Psoas muscle (tissue), 8 donors: ENCODE measurements around the gene STAP2. TPM values are rescaled to one million over a fixed set of nuclear protein-coding genes. Genes with fewer than 3 reads are reported as not detected.

Experiments used
- ATAC-seq, 4 donors: fragments of 200-7000 bp; cut with Tn5 transposase; one replicate each; pipeline ENCODE4 v1.9.1; 2020; ENCODE audit warnings: moderate library complexity in 3 of 4, mild to moderate bottlenecking in 2 of 4
- DNase-seq, 2 donors: peaks; one replicate each; pipeline ENCODE4 v3.0.0-alpha.2; 2020
- H3K27ac ChIP-seq: fragments of 200-600 bp; one replicate; pipeline ENCODE4 v1.8.0; 2022
- H3K27me3 ChIP-seq, 3 donors: fragments of 200-600 bp in 1 of 3; one replicate each; pipeline versions ENCODE4 v1.6.1 to v1.8.0; 2013 to 2022; ENCODE audit warnings: low read length in 2 of 3, mild to moderate bottlenecking in 2 of 3, moderate library complexity in 1 of 3; ENCODE audit not compliant: insufficient read depth in 3 of 3
- H3K36me3 ChIP-seq, 2 donors: fragments of 200-600 bp in 1 of 2; one replicate each; pipeline versions ENCODE4 v1.6.1 to v1.8.0; 2013 to 2022; ENCODE audit warnings: low read depth in 1 of 2, mild to moderate bottlenecking in 1 of 2, moderate library complexity in 1 of 2; ENCODE audit not compliant: insufficient read depth in 1 of 2
- H3K4me1 ChIP-seq: fragments of 200-600 bp; one replicate; pipeline ENCODE4 v1.8.0; 2022
- H3K4me3 ChIP-seq: fragments of 200-600 bp; one replicate; pipeline ENCODE4 v1.8.0; 2022; ENCODE audit warnings: mild to moderate bottlenecking
- H3K9me3 ChIP-seq: fragments of 200-600 bp; one replicate; pipeline ENCODE4 v1.8.0; 2022
- CTCF ChIP-seq: fragments of 200-600 bp; IDR thresholded peaks from one replicate; pipeline ENCODE4 v1.8.0; 2022; ENCODE audit warnings: antibody characterized with exemption
- WGBS, 3 donors: extraction: QIAGEN DNeasy Blood & Tissue Kit; methylation state at CpG; one replicate each; pipeline versions ENCODE4 v1.1.6 to v1.1.7; 2013; 5-methylcytosine and 5-hydroxymethylcytosine counted together
- intact Hi-C, 2 donors: fragments of 100-400 bp; cut with DNase I; formaldehyde crosslinking; loops; one replicate each; pipeline versions ENCODE4 v1.11.0 to v1.14.2; 2022
- polyA plus RNA-seq, 3 donors: library from polyadenylated mRNA; stranded (reverse); fragments of 200-250 nt; gene quantifications; one replicate each; pipeline ENCODE4 v1.2.3, GENCODE V29; 2013
- total RNA-seq, 4 donors: library from RNA; stranded (reverse); fragmentation: NEBNext Ultra II Directional in 2 of 4; extraction: Animal tissue kit (Norgen Biotek cat#: 25700) in 2 of 4; gene quantifications; one replicate each; pipeline versions ENCODE4 v1.2.1 to v1.2.4, GENCODE V29; 2021 to 2023
- donor health status: healthy with polysubstance abuse.
- donor health status: DM: no; HTN: no; CAD: no; lungs with moderate emphysema.
- donor health status: Bipolar disorder and iron deficiency.
- donor health status: healthy.
- donor health status: DM: yes; HTN: yes; CAD: no.
- donor health status: DM: no; HTN: no; CAD: no.
- donor health status: DM: no; HTN: no; CAD: no.
- donor health status: DM: yes; HTN: yes; CAD: no.

The STAP2 gene
- total and polyA plus RNA-seq, 7 donors = 0.31 to 3.7 (median 0.66) TPM

- WGBS, 3 donors = 70 to 78% (median 74%) methylated on average over 10 of the region's 10 CpGs
- Histone ChIP-seq H3K27me3 (no peaks in the 10 kb centered on the region), H3K27ac (no peak overlapping the region), H3K4me1 (peaks cover 50% of the 10 kb centered on the region), H3K36me3 (peaks cover 0 to 40% of the 10 kb centered on the region in 2 donors), H3K4me3 (no peak overlapping the region), H3K9me3 (no peaks in the 10 kb centered on the region)
- ATAC-seq (no peak), DNase-seq (no peak)
- TF ChIP-seq CTCF = no peak
- intact Hi-C loops = no loop called here
Observed at GRCh38 chr19:4367336-4367723, 28.7 kb upstream of the STAP2 start.

GRCh38 chr19:4366666-4367335 lies 28.2 kb upstream of the STAP2 start:
- Histone ChIP-seq H3K27me3 (no peaks in the 10 kb centered on the region), H3K36me3 (peaks cover 3 to 45% of the 10 kb centered on the region in 2 donors), H3K4me1 (peaks cover 45% of the 10 kb centered on the region), H3K4me3 (no peak overlapping the region), H3K9me3 (no peaks in the 10 kb centered on the region), H3K27ac (no peak overlapping the region)
- WGBS, 3 donors = 77 to 84% (median 79%) methylated on average over 16 of the region's 16 CpGs
- no peak for TF ChIP-seq CTCF
- ATAC-seq = no peak
- intact Hi-C loops = no loop called here
- no peak for DNase-seq

- H3K27me3 ChIP-seq = no peaks in the 10 kb centered on the region
- H3K9me3 ChIP-seq = no peaks in the 10 kb centered on the region
- H3K27ac ChIP-seq = no peak overlapping the region
- peaks cover 37% of the 10 kb centered on the region for H3K4me1 ChIP-seq
- DNase-seq = no peak
- WGBS, 3 donors = 91 to 94% (median 91%) methylated on average over 17 to 19 of the region's 19 CpGs
- ATAC-seq = no peak
- no peak for TF ChIP-seq CTCF
- peaks cover 3 to 53% of the 10 kb centered on the region in 2 donors for H3K36me3 ChIP-seq
- intact Hi-C loops = no loop called here
- H3K4me3 ChIP-seq = no peak overlapping the region
Observed at GRCh38 chr19:4365791-4366665, 27.4 kb upstream of the STAP2 start.

- Histone ChIP-seq H3K27me3 (no peaks in the 10 kb centered on the region), H3K4me3 (no peak overlapping the region), H3K4me1 (peaks cover 30% of the 10 kb centered on the region), H3K36me3 (peaks cover 3 to 60% of the 10 kb centered on the region in 2 donors), H3K9me3 (no peaks in the 10 kb centered on the region), H3K27ac (no peak overlapping the region)
- intact Hi-C loops = no loop called here
- 89 to 92% (median 90%) methylated on average over 16 of the region's 16 CpGs for WGBS, 3 donors
- no peak for TF ChIP-seq CTCF
- ATAC-seq (no peak), DNase-seq (no peak)
Observed at GRCh38 chr19:4365341-4365740, 26.7 kb upstream of the STAP2 start.
